ENCODE data around the gene VAPB.

- TF ChIP-seq EP300 (conservative IDR thresholded peaks at IDR 0.05; ENCODE audit: poor library complexity, severe bottlenecking) (no peak), CTCF (IDR thresholded peaks at IDR 0.05; ENCODE audit: poor library complexity, severe bottlenecking) (no peak), EZH2 (IDR thresholded peaks at IDR 0.05; ENCODE audit: borderline replicate concordance, insufficient read depth, low read length, poor library complexity, severe bottlenecking) (no peak)
Measured at GRCh38 chr20:58407201-58407873, 18.3 kb downstream of the VAPB start.

Measured in neural cell (in vitro differentiated cells).